Sigmoid colon (tissue), 4 donors: ENCODE measurements around the gene ERCC8.

Experiments
- EP300 ChIP-seq, 4 donors: sonication (generic); formaldehyde crosslinking; IDR thresholded peaks; one replicate each; pipeline ENCODE4 v1.6.1; 2017; ENCODE audit warnings: antibody characterized with exemption in 4 of 4
- POLR2A ChIP-seq, 2 donors: fragments of 450-650 bp; IDR thresholded peaks; one replicate each; pipeline ENCODE4 v1.6.1; 2016; ENCODE audit warnings: antibody characterized with exemption in 2 of 2, mild to moderate bottlenecking in 2 of 2, moderate library complexity in 2 of 2
- POLR2AphosphoS5 ChIP-seq, 4 donors: sonication (generic); formaldehyde crosslinking; IDR thresholded peaks; one replicate each; pipeline ENCODE4 v1.6.1; 2017; ENCODE audit warnings: antibody characterized with exemption in 4 of 4
- TF ChIP-seq, protein P1 (sequence below), 4 experiments: fragments of 450-650 bp in 3 of 4; fragments of 200-600 bp in 1 of 4; IDR thresholded peaks; one replicate each; pipeline ENCODE4 v1.5.1; 2016 to 2019; ENCODE audit warnings: antibody characterized with exemption in 4 of 4, mild to moderate bottlenecking in 3 of 4, moderate library complexity in 2 of 4

GRCh38 chr5:60955239-60955638 lies 10.4 kb upstream of the ERCC8 start:
- TF ChIP-seq, protein P1, sequence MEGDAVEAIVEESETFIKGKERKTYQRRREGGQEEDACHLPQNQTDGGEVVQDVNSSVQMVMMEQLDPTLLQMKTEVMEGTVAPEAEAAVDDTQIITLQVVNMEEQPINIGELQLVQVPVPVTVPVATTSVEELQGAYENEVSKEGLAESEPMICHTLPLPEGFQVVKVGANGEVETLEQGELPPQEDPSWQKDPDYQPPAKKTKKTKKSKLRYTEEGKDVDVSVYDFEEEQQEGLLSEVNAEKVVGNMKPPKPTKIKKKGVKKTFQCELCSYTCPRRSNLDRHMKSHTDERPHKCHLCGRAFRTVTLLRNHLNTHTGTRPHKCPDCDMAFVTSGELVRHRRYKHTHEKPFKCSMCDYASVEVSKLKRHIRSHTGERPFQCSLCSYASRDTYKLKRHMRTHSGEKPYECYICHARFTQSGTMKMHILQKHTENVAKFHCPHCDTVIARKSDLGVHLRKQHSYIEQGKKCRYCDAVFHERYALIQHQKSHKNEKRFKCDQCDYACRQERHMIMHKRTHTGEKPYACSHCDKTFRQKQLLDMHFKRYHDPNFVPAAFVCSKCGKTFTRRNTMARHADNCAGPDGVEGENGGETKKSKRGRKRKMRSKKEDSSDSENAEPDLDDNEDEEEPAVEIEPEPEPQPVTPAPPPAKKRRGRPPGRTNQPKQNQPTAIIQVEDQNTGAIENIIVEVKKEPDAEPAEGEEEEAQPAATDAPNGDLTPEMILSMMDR (IDR thresholded peaks at IDR 0.05), result no peak
- no peak for TF ChIP-seq POLR2AphosphoS5 (IDR thresholded peaks at IDR 0.05)
- TF ChIP-seq POLR2A (IDR thresholded peaks at IDR 0.05), result no peak
- no peak for TF ChIP-seq EP300 (IDR thresholded peaks at IDR 0.05)
